ENCODE results near the gene EBF3.

DNA sequence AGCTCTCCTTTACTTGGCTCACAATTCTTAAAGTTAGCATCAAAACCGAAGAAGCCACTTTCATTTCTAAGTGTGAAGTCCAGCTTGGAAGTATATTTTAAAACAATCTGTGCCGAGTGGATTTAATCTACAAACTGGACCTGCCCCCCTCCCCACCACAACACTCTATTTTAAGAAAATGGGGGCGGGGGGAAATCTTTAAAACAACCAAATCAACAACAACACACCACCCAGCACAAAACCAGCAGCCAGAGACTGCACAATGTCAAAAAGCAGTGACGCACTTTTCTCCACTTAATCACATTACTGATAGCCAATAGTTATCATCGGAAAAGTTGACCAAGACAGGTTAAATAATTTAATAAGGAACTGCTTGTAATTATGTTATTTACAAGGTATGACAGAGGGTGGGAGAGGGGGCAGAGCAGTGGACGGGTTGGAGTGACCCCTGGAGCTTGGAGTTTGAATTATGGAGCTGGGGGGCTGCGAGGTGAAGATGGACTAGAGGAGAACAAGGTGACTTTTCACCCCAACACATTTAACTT is 2.8 kb downstream of the EBF3 start:
- TF ChIP-seq, protein P1, sequence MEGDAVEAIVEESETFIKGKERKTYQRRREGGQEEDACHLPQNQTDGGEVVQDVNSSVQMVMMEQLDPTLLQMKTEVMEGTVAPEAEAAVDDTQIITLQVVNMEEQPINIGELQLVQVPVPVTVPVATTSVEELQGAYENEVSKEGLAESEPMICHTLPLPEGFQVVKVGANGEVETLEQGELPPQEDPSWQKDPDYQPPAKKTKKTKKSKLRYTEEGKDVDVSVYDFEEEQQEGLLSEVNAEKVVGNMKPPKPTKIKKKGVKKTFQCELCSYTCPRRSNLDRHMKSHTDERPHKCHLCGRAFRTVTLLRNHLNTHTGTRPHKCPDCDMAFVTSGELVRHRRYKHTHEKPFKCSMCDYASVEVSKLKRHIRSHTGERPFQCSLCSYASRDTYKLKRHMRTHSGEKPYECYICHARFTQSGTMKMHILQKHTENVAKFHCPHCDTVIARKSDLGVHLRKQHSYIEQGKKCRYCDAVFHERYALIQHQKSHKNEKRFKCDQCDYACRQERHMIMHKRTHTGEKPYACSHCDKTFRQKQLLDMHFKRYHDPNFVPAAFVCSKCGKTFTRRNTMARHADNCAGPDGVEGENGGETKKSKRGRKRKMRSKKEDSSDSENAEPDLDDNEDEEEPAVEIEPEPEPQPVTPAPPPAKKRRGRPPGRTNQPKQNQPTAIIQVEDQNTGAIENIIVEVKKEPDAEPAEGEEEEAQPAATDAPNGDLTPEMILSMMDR (IDR thresholded peaks at IDR 0.05): no peak
- TF ChIP-seq POLR2A (IDR thresholded peaks at IDR 0.05): no peak

Measured in Peyer's patch (tissue), 4 donors.